ENCODE data around the gene CACNA1I.

Gene CACNA1I

GRCh38 chr22:39669432-39669831 lies 98.9 kb downstream of the CACNA1I start:
- DNase-seq (ENCODE audit: low spot score): no peak

GRCh38 chr22:39671936-39672335 lies 101.4 kb downstream of the CACNA1I start:
- DNase-seq (ENCODE audit: low spot score): no peak

DNA sequence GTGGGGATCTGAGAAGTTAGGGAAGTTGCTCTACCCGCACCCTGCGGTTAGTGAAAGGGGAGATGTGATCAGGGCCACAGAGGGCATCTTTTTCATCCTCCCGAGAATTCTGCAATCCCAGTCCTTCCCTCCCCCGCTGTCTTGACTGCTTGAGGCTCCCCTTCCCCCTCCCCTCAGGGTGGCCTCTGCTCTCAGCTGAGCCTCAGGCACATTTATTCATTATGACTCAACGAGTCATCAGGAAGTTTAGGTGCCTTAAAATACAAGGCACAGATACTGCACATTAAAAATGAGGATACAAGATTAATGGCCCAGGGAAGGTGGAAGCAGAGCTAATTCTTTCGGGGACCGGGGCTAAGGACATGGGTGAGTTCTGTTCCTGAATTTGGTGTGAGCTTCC lies 104.0 kb downstream of the CACNA1I start:
- DNase-seq (ENCODE audit: low spot score): no peak

DNA sequence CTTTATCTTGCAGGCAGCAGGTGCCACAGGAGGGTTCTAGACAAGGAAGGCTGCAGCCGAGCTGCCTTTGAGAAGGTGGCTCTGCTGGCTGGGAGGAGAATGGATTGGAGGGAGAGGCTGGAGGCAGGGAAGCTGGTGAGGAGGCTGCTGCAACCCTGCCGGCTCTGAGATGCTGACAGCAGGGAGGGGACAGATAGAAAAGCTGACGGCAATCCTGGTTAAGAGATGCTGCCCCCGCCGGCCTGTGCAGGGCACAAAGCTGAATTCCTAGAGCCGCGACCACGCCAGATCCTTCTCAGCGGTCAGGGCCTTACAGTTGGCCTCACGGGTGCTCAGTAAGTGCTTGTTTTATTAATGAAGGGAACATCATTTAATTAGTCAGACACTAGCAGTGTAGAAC lies 105.4 kb downstream of the CACNA1I start:
- no peak for DNase-seq (ENCODE audit: low spot score)

DNA sequence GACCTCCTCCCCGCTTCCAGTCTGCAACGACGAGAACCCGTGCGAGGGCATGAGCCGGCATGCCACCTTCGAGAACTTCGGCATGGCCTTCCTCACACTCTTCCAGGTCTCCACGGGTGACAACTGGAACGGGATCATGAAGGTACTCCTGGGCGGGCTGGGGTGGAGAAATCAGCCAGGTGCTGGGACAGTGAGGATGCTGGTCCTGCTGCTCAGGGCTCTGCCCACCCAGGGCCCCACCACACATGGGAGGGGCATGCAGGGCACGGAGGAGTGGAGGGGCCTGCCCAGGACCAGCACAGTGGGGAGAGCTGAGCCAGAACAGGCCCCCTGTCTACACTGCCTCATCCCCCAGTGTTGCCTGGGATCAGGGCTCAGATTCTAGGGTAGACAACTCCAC lies 107.4 kb downstream of the CACNA1I start:
- DNase-seq (ENCODE audit: low spot score): no peak

GRCh38 chr22:39678862-39679490 lies 108.4 kb downstream of the CACNA1I start:
- no peak for DNase-seq (ENCODE audit: low spot score)

GRCh38 chr22:39679652-39680051 lies 109.1 kb downstream of the CACNA1I start:
- no peak for DNase-seq (ENCODE audit: low spot score)

- no peak for DNase-seq (ENCODE audit: low spot score)
Measured at GRCh38 chr22:39680486-39680885, 109.9 kb downstream of the CACNA1I start.

GRCh38 chr22:39681038-39681861 lies 110.7 kb downstream of the CACNA1I start:
- DNase-seq (ENCODE audit: low spot score): no peak

DNA sequence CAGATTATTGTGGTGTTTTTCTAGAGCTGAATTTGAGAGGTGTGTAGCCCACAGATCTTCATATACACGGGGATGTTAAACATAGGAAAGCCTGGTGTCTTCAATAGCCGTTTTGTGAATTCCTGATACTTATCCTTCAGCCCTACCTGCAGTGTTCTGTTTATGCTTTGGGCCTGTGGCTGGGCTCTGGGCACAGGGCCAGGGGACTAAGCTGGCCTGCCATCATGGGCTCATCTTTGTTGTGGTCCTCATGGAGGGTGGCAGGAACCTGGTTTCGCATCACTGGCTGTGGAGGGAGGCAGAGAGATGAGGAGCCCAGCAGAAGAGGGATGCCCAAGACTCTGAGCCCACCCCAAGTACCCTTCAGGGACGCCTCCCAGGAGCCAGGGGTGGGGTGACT lies 112.4 kb downstream of the CACNA1I start:
- DNase-seq (ENCODE audit: low spot score): no peak

- no peak for DNase-seq (ENCODE audit: low spot score)
Measured at GRCh38 chr22:39683639-39684038, 113.1 kb downstream of the CACNA1I start.

- no peak for DNase-seq (ENCODE audit: low spot score)
Measured at GRCh38 chr22:39684702-39685281, 114.2 kb downstream of the CACNA1I start.

DNA sequence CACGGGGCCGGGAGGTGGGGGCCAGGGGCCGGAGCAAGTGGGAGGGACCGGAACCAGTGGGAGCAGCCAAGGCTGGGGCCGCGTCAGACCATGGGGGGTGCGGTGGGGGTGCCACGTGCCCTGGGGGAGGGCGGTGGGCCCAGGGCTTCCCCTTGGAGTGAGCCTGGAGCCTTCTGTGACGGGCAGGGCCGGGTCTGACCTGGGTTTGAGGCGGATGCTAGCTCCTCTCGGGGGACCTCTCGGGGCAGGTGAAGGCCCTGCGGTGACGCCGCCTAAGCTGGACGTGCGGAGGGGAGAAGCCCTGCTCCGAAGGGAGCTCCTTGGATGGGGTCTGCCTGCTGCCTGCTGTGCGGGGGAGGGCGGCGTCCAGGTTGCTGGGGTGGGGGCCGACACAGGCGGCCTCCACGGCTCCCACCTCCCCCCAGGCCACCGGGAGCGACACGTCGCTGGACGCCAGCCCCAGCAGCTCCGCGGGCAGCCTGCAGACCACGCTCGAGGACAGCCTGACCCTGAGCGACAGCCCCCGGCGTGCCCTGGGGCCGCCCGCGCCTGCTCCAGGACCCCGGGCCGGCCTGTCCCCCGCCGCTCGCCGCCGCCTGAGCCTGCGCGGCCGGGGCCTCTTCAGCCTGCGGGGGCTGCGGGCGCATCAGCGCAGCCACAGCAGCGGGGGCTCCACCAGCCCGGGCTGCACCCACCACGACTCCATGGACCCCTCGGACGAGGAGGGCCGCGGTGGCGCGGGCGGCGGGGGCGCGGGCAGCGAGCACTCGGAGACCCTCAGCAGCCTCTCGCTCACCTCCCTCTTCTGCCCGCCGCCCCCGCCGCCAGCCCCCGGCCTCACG lies 115.0 kb downstream of the CACNA1I start:
- no peak for DNase-seq (ENCODE audit: low spot score)

DNA sequence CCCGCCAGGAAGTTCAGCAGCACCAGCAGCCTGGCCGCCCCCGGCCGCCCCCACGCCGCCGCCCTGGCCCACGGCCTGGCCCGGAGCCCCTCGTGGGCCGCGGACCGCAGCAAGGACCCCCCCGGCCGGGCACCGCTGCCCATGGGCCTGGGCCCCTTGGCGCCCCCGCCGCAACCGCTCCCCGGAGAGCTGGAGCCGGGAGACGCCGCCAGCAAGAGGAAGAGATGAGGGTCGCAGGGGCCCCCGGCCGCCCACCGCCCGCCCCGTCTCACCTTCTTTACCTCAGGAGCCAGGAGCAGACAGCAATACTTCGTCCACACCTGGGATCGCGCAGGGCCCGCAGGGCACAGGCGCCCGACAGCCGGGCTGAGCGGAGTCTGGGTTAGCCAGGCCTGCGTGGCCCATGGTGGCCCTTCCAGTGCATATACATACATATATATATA lies 115.6 kb downstream of the CACNA1I start:
- DNase-seq (ENCODE audit: low spot score): no peak

DNA sequence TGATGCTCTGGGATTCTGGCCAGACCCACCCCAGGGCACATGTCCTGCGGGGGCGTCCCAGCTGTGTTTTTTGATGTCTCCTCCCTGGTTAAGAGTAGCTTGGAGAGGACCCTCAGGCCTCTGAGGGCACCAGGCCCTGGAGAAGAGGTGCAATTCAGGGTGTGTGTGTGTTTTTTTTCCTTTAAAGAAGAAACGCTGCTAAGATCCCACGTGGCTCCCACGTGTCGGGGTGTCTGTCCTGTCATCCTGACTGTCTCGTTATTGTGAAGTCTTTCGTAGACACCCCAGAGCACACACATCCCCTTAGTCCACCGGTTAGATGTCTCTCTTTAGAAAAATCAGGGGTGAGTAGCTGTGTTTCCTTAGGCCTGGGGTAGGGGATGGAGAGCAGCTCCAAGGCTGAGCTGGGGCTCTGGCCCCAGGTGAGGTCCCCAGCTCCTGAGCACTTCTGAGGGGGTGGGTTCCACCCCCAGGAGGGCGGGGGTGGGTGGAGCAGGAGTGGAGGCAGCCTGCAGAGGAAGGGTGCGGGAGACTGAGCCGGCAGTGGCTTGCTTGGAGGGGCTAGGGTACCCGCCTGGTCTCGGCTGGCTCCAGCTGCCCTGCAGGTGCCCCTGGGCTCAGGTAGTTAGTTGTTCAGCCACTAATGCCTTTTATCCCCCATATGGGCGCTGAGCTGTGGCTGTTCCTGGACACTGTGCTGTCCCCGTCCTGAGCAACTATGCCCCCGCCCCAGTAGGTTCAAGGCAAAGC lies 116.4 kb downstream of the CACNA1I start:
- no peak for DNase-seq (ENCODE audit: low spot score)

DNA sequence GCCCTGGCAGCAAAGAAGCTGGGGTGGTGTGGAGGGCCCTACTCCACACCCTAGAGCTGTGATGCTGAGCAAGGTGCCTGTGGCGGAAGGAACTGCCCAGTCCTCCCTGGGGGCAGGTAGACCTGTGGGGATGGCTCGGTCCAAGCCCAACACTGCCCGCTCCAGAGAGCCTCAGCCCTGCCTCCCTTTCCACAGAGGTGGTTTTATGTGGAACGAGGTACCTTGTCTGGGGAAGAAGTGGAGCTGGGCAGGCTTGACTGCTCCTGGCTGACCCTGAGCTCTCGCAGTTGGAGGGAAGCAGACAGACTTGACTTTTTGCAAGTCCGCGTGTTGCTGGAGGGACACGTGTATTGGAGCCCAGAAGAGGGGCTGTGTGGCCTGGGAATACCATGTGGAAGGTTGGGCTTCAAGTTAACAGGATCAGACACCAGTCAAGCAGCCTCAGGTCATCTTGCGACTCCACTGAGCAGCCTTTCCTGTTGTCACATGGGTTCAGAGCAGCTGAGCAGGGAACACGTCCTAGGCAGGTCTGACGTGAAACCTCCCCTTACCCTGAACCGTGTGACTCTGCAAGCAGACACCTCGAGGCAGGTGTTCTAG lies 117.7 kb downstream of the CACNA1I start:
- DNase-seq (ENCODE audit: low spot score): no peak

DNA sequence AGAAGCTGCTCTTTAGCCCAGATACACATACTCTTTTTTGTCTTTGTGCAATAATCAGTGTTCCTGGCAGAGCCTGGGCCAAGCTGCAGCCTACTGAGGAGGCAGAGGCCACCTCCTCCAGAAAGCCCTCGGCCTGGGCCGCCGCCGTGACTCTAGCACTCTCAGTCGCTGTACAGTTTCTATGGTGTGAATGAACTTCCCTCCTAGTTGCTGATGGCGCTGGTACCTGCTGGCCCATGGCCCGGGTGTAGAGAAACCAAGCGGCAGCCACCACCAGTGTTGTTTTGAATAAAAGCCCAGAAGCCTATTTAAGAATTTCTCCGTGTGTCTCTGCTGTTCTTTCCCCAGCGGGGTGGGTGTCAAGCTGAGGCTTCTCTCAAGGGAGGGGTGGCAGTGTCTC lies 118.9 kb downstream of the CACNA1I start:
- DNase-seq (ENCODE audit: low spot score): no peak

GRCh38 chr22:39690881-39691605 lies 120.5 kb downstream of the CACNA1I start:
- no peak for DNase-seq (ENCODE audit: low spot score)

DNA sequence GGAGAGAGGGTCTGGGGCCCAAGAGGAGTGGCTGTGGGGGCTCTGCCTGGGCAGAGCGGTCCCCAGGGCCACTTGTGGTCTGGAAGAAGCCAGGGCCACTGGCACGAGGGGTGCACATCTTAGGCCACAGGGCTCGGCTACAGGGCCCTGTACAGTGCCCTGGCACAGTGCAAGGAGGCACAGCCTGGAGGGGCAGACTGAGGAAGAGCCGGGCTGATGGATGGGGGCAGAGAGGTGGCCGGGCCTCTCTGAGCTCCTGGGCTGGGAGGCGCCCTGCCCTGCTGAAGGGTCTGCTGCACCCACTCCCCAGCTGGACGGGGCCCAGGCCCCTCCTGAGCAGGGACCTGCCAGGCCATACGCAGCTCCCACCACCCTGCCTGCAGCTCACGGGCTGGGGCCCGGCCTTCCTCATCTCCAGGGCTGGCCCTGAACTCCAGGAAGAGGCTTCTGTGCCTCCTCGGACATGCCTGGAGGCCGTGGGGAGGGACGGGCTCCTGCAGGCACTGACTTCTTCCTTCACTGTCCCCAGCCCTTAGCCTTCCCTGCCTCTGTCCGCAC lies 123.5 kb downstream of the CACNA1I start:
- no peak for DNase-seq (ENCODE audit: low spot score)

- DNase-seq (ENCODE audit: low spot score): no peak
Measured at GRCh38 chr22:39697790-39698430, 127.4 kb downstream of the CACNA1I start.
